AG10803 (cell line): Measurements from ENCODE around the gene RNF138.

Source experiments
- DNase-seq: peaks from one replicate; pipeline ENCODE4 v3.0.0; 2010; ENCODE audit warnings: low read depth
- H3K4me3 ChIP-seq: 2 replicates; pipeline ENCODE4 v1.5.1; 2011; ENCODE audit warnings: mild to moderate bottlenecking, low read length, control low read depth
- CTCF ChIP-seq: conservative IDR thresholded peaks from 2 replicates; pipeline ENCODE4 v1.5.1; 2011; ENCODE audit warnings: mild to moderate bottlenecking, low read length, control low read depth, inconsistent platforms

The RNF138 gene

GRCh38 chr18:32095900-32096229 lies 4.2 kb downstream of the RNF138 start:
- DNase-seq: no peak
- no peak overlapping the region for H3K4me3 ChIP-seq
- TF ChIP-seq CTCF: no peak

- H3K4me3 ChIP-seq: no peak overlapping the region
- DNase-seq: no peak
- TF ChIP-seq CTCF: no peak
These were observed 5.3 kb downstream of the RNF138 start for GRCh38 chr18:32096946-32097345.

GRCh38 chr18:32104516-32104915 lies 12.8 kb downstream of the RNF138 start:
- no peak for TF ChIP-seq CTCF
- no peak overlapping the region for H3K4me3 ChIP-seq
- no peak for DNase-seq

GRCh38 chr18:32110005-32110404 lies 18.3 kb downstream of the RNF138 start:
- DNase-seq: no peak
- no peak for TF ChIP-seq CTCF
- H3K4me3 ChIP-seq: no peak overlapping the region

DNA sequence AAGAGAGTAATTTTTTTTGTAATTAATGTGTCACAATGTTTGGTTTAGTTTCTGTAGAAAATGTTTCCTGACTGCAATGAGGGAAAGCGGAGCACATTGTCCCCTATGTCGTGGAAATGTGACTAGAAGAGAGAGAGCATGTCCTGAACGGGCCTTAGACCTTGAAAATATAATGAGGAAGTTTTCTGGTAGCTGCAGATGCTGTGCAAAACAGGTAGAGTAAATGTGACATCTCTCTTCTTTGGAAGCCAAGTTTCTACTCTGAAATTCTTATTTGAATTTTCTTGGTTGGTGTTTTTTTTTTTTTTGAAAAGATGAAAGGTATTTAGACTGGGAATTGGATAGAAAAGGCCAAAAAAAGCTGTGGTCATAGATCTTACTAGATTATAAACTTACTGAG lies 20.0 kb downstream of the RNF138 start:
- no peak for DNase-seq
- H3K4me3 ChIP-seq: no peak overlapping the region
- no peak for TF ChIP-seq CTCF

DNA sequence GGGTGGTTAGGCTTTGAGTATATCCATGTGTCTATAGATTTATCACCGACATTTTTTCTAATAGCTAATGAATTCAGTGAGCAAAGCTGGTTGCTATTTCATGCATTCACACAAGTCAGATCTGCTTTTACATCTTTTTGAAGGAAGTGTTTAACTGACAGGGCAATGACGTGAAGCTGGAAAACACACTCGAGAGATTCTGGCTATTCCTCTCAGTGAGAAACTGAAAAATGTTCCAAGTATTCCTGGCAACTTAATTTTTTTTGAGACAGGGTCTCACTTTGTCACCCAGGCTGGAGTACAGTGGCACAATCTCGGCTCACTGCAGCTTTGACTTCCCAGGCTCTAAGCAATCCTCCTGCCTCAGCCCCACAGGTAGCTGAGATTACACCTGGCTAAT lies 21.2 kb downstream of the RNF138 start:
- H3K4me3 ChIP-seq: no peak overlapping the region
- no peak for DNase-seq
- TF ChIP-seq CTCF: no peak

DNA sequence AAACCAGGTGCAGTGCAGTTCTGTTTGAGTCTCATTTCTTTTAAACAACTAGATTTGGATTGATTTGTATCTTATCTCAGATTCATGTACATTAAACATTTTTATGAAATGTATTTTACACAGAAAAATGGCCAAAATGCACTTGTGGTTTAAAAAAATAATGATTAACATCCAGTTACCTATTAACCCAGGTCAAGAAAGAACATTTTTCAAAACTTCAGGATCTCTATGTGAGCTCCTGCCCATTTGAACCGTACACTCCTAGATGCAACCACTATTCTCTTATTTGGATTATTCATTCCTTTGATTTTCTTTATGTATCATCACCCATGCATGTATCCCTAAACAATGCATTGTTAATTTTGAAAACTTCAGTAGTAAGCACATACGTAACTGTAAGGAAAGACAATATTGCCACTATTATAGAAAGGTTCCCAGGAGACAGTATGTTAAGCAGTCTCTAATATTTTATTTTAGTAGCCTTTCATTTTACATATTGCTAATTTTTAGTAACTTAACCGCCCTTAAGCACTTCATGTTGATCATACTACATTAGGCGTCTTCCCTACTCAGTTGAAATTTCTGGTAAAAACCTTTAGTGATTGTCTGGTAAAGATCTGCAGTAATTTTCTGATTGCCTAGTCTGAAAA lies 22.7 kb downstream of the RNF138 start:
- DNase-seq: no peak
- no peak for TF ChIP-seq CTCF
- no peak overlapping the region for H3K4me3 ChIP-seq
